Thyroid gland (tissue), 4 donors: ENCODE measurements around the gene GLIS1.
"Not testable (repeated sequence)": the region's sequence is repeated elsewhere in the genome, so short reads cannot be mapped to it uniquely, and the experiment has no call there.

Experiments used
- POLR2A ChIP-seq, 2 donors: fragments of 450-650 bp; IDR thresholded peaks; one replicate each; pipeline ENCODE4 v1.6.1; 2017; ENCODE audit warnings: antibody characterized with exemption in 2 of 2, mild to moderate bottlenecking in 2 of 2, moderate library complexity in 1 of 2
- TF ChIP-seq, protein P1 (sequence below), 6 experiments: fragments of 200-600 bp in 3 of 6; fragments of 450-650 bp in 3 of 6; sonication (generic) in 3 of 6; IDR thresholded peaks; one replicate each; pipeline ENCODE4 v1.5.1; 2016 to 2019; ENCODE audit warnings: antibody characterized with exemption in 6 of 6, mild to moderate bottlenecking in 2 of 6, inconsistent platforms in 1 of 6, moderate library complexity in 1 of 6

DNA sequence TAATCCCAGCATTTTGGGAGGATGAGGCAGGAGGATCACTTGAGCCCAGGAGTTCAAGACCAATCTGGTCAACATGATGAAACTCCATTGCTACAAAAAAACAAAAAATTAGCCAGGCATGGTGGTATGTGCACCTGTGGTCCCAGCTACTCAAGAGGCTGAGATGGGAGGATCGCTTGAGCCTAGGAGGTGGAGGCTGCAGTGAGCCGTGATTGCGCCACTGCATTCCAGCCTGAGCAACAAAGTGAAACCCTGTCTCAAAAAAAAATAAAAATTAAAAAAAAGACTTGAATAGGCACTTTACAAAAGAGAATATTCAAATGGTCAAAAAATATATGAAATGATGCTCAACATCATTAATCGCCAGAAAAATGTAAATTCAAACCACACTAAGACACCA is 91.0 kb downstream of the GLIS1 start:
- TF ChIP-seq, protein P1, sequence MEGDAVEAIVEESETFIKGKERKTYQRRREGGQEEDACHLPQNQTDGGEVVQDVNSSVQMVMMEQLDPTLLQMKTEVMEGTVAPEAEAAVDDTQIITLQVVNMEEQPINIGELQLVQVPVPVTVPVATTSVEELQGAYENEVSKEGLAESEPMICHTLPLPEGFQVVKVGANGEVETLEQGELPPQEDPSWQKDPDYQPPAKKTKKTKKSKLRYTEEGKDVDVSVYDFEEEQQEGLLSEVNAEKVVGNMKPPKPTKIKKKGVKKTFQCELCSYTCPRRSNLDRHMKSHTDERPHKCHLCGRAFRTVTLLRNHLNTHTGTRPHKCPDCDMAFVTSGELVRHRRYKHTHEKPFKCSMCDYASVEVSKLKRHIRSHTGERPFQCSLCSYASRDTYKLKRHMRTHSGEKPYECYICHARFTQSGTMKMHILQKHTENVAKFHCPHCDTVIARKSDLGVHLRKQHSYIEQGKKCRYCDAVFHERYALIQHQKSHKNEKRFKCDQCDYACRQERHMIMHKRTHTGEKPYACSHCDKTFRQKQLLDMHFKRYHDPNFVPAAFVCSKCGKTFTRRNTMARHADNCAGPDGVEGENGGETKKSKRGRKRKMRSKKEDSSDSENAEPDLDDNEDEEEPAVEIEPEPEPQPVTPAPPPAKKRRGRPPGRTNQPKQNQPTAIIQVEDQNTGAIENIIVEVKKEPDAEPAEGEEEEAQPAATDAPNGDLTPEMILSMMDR (IDR thresholded peaks at IDR 0.05): not testable (repeated sequence)
- not testable (repeated sequence) for TF ChIP-seq POLR2A (IDR thresholded peaks at IDR 0.05)
